Testis (tissue), 2 donors: ENCODE results near the gene CDCA8.

ENCODE experiments used
- POLR2A ChIP-seq: fragments of 450-650 bp; IDR thresholded peaks from one replicate; pipeline ENCODE4 v1.6.1; 2017; ENCODE audit warnings: antibody characterized with exemption, mild to moderate bottlenecking, moderate library complexity
- TF ChIP-seq, protein P1 (sequence below), 3 experiments: fragments of 450-650 bp in 2 of 3; fragments of 200-600 bp in 1 of 3; sonication (generic) in 1 of 3; IDR thresholded peaks; one replicate each; pipeline ENCODE4 v1.5.1; 2016 to 2019; ENCODE audit warnings: antibody characterized with exemption in 3 of 3, mild to moderate bottlenecking in 2 of 3, moderate library complexity in 1 of 3

- TF ChIP-seq, protein P1, sequence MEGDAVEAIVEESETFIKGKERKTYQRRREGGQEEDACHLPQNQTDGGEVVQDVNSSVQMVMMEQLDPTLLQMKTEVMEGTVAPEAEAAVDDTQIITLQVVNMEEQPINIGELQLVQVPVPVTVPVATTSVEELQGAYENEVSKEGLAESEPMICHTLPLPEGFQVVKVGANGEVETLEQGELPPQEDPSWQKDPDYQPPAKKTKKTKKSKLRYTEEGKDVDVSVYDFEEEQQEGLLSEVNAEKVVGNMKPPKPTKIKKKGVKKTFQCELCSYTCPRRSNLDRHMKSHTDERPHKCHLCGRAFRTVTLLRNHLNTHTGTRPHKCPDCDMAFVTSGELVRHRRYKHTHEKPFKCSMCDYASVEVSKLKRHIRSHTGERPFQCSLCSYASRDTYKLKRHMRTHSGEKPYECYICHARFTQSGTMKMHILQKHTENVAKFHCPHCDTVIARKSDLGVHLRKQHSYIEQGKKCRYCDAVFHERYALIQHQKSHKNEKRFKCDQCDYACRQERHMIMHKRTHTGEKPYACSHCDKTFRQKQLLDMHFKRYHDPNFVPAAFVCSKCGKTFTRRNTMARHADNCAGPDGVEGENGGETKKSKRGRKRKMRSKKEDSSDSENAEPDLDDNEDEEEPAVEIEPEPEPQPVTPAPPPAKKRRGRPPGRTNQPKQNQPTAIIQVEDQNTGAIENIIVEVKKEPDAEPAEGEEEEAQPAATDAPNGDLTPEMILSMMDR (IDR thresholded peaks at IDR 0.05) = no peak
- TF ChIP-seq POLR2A = no peak
Measured at GRCh38 chr1:37752213-37752582, 59.9 kb downstream of the CDCA8 start.
